K562 (cell line): Measurements from ENCODE around the gene ME3. TPM values are rescaled to one million over a fixed set of nuclear protein-coding genes. Genes with fewer than 3 reads are reported as not detected.

Source experiments
- ATAC-seq: fragments of 200-7000 bp; cut with Tn5 transposase; 3 replicates; pipeline ENCODE4 v1.9.1; 2020; ENCODE audit warnings: moderate library complexity
- BruUV-seq: library from RNA; stranded (reverse); fragments of 400-500 nt; replicated peaks from 2 replicates; lab custom pipeline; 2021; lab: Mats Ljungman, UMichigan
- CTCF ChIA-PET: fragments of 300-600 bp; formaldehyde crosslinking; extraction: SDS; loops from one replicate; lab custom pipeline; 2021; ENCODE audit warnings: low intra/inter-chr PET ratio; lab: Yijun Ruan, JAX
- POLR2A ChIA-PET: fragments of 300-600, 350-650 bp; sonication (Branson Sonifier 250); formaldehyde crosslinking; extraction: SDS; loops from one replicate; lab custom pipeline; 2021; ENCODE audit warnings: antibody characterized with exemption, inconsistent platforms; lab: Yijun Ruan, JAX
- DNase-seq, 4 experiments: peaks; one replicate each; pipeline versions ENCODE4 v3.0.0 to v3.0.0-alpha.2; 2011 to 2018; ENCODE audit warnings: low spot score in 3 of 4, mixed read lengths in 3 of 4; ENCODE audit errors: extremely low read depth in 1 of 4
- FAIRE-seq: peaks from 2 replicates; lab custom pipeline; 2011; peaks lifted over from hg19 to GRCh38; lab: Jason Lieb, UNC
- H2AFZ ChIP-seq: 2 replicates; pipeline ENCODE4 v1.6.0; 2011; ENCODE audit warnings: low read depth, low read length, control low read depth, inconsistent platforms
- H3K27ac ChIP-seq: fragments of 200-600 bp; 3 replicates; pipeline ENCODE4 v1.8.0; 2011; ENCODE audit warnings: low read depth, mild to moderate bottlenecking, control low read depth, inconsistent platforms, low read length, moderate library complexity, mixed read lengths; ENCODE audit errors: extremely low read depth
- H3K27me3 ChIP-seq, 2 experiments: fragments of 300-600 bp in 1 of 2; 2 replicates in 1 of 2; 3 replicates in 1 of 2; pipeline versions ENCODE4 v1.6.0 to v1.8.0; 2011; ENCODE audit warnings: inconsistent platforms in 2 of 2, low read length in 2 of 2, mild to moderate bottlenecking in 1 of 2, mixed read lengths in 1 of 2, moderate library complexity in 1 of 2; ENCODE audit not compliant: control insufficient read depth in 2 of 2, insufficient read depth in 2 of 2
- H3K36me3 ChIP-seq: fragments of 300-600 bp; 3 replicates; pipeline ENCODE4 v1.8.0; 2011; ENCODE audit warnings: mild to moderate bottlenecking, low read length, inconsistent platforms; ENCODE audit not compliant: control insufficient read depth, insufficient read depth
- H3K4me1 ChIP-seq, 2 experiments: fragments of 200-600 bp in 1 of 2; replicated peaks in 1 of 2; 2 replicates in 1 of 2; 3 replicates in 1 of 2; pipeline versions ENCODE4 v1.5.1 to v1.8.0; 2011; ENCODE audit warnings: inconsistent platforms in 2 of 2, low read length in 2 of 2, mild to moderate bottlenecking in 1 of 2, mixed read lengths in 1 of 2, moderate library complexity in 1 of 2; ENCODE audit not compliant: control insufficient read depth in 2 of 2, insufficient read depth in 2 of 2
- H3K4me2 ChIP-seq: 2 replicates; pipeline ENCODE4 v1.6.1; 2011; ENCODE audit warnings: low read length, control low read depth, inconsistent platforms, mixed read lengths; ENCODE audit not compliant: insufficient read depth
- H3K4me3 ChIP-seq: fragments of 200-600 bp; sonication (generic), shearing (Covaris generic); 2 replicates; pipeline ENCODE4 v1.5.1; 2016; ENCODE audit warnings: control low read depth, inconsistent platforms
- H3K79me2 ChIP-seq: fragments of 200-600 bp; 3 replicates; pipeline ENCODE4 v1.8.0; 2011; ENCODE audit warnings: low read length, inconsistent platforms; ENCODE audit not compliant: control insufficient read depth, insufficient read depth
- H3K9ac ChIP-seq, 2 experiments: 2 replicates each; pipeline versions ENCODE4 v1.6.0 to v1.6.1; 2011; ENCODE audit warnings: low read depth in 2 of 2, low read length in 2 of 2, control low read depth in 1 of 2, inconsistent platforms in 1 of 2, mild to moderate bottlenecking in 1 of 2, mixed read lengths in 1 of 2; ENCODE audit not compliant: insufficient read depth in 1 of 2
- H3K9me1 ChIP-seq: one replicate; pipeline ENCODE4 v1.6.0; 2011; ENCODE audit warnings: inconsistent platforms, mild to moderate bottlenecking, low read length, moderate library complexity; ENCODE audit not compliant: control insufficient read depth, insufficient read depth
- H3K9me3 ChIP-seq: replicated peaks from 2 replicates; pipeline ENCODE4 v1.5.1; 2011; ENCODE audit warnings: low read depth, low read length, inconsistent platforms; ENCODE audit not compliant: control insufficient read depth, insufficient read depth
- H4K20me1 ChIP-seq: replicated peaks from 2 replicates; pipeline ENCODE4 v1.6.1; 2011; ENCODE audit warnings: low read length, inconsistent platforms, mixed read lengths; ENCODE audit not compliant: control insufficient read depth, insufficient read depth
- CREB3 ChIP-seq: fragments of 450-650 bp; conservative IDR thresholded peaks from 2 replicates; pipeline ENCODE4 v1.6.1; 2016; ENCODE audit warnings: missing genetic modification characterization, low read depth, mild to moderate bottlenecking, missing compliant biosample characterization, moderate library complexity
- FOXJ2 ChIP-seq: fragments of 200-800 bp; sonication (Bioruptor generic); IDR thresholded peaks from 2 replicates; pipeline ENCODE4 v1.6.1; 2016; ENCODE audit warnings: missing genetic modification characterization, missing compliant biosample characterization
- FOXP4 ChIP-seq: sonication (generic); formaldehyde crosslinking; IDR thresholded peaks from 2 replicates; pipeline ENCODE4 v1.8.0; 2022; ENCODE audit warnings: mild to moderate bottlenecking, missing genetic modification reagents, borderline replicate concordance
- HMG20B ChIP-seq: fragments of 250-450 bp; sonication (Bioruptor Pico); IDR thresholded peaks from 2 replicates; pipeline ENCODE4 v1.5.0; 2021; ENCODE audit warnings: mild to moderate bottlenecking
- NFE2 ChIP-seq: IDR thresholded peaks from 2 replicates; pipeline ENCODE4 v1.6.1; 2014; ENCODE audit warnings: antibody characterized with exemption, low read depth
- NR0B1 ChIP-seq: fragments of 450-650 bp; IDR thresholded peaks from one replicate; pipeline ENCODE4 v1.6.1; 2018; ENCODE audit warnings: mild to moderate bottlenecking, moderate library complexity; ENCODE audit not compliant: partially characterized antibody
- NRF1 ChIP-seq, 2 experiments: fragments of 450-650 bp; IDR thresholded peaks in 1 of 2; conservative IDR thresholded peaks in 1 of 2; 2 replicates each; pipeline ENCODE4 v1.6.1; 2014; ENCODE audit warnings: mild to moderate bottlenecking in 2 of 2
- PRMT5 ChIP-seq: sonication (generic); formaldehyde crosslinking; IDR thresholded peaks from 2 replicates; pipeline ENCODE4 v1.5.0; 2020; ENCODE audit warnings: missing genetic modification reagents
- PURB ChIP-seq: sonication (generic); formaldehyde crosslinking; IDR thresholded peaks from 2 replicates; pipeline ENCODE4 v1.9.0; 2021; ENCODE audit warnings: low read depth, mild to moderate bottlenecking, missing genetic modification reagents
- RAD51 ChIP-seq: fragments of 450-650 bp; IDR thresholded peaks from 2 replicates; pipeline ENCODE4 v1.7.1; 2016; ENCODE audit warnings: low read depth, mild to moderate bottlenecking, borderline replicate concordance
- RERE ChIP-seq: sonication (generic); formaldehyde crosslinking; IDR thresholded peaks from 2 replicates; pipeline ENCODE4 v1.8.0; 2023; ENCODE audit warnings: missing genetic modification reagents, mild to moderate bottlenecking, borderline replicate concordance
- TCF3 ChIP-seq: sonication (generic); formaldehyde crosslinking; IDR thresholded peaks from 2 replicates; pipeline ENCODE4 v1.4.0; 2020; ENCODE audit warnings: mild to moderate bottlenecking, missing genetic modification reagents
- ZNF121 ChIP-seq: sonication (generic); formaldehyde crosslinking; conservative IDR thresholded peaks from 2 replicates; pipeline ENCODE4 v1.8.0; 2022; ENCODE audit warnings: missing genetic modification reagents
- WGBS: fragments of 100-300 bp; shearing (Covaris generic); methylation state at CpG from one replicate; pipeline ENCODE4 v1.1.6; 2016; ENCODE audit warnings: low coverage, mixed read lengths; ENCODE audit not compliant: insufficient coverage; ENCODE audit errors: missing lambda C conversion rate; 5-methylcytosine and 5-hydroxymethylcytosine counted together
- in situ Hi-C: fragments of 300-500 bp; cut with MboI; formaldehyde crosslinking; loops from 4 replicates; pipeline ENCODE4 v1.15.0; 2018; ENCODE audit warnings: inconsistent platforms, mixed read lengths
- intact Hi-C: fragments of 100-400 bp; cut with micrococcal nuclease; formaldehyde crosslinking; loops from 2 replicates; pipeline ENCODE4 v1.14.2; 2022
- polyA plus RNA-seq, 8 experiments: library from polyadenylated mRNA; depleted of rRNA in 4 of 8; stranded (reverse) in 5 of 8; unstranded in 3 of 8; fragments of >200 nt; fragmentation: Nextera tagmentation in 2 of 8; fragmentation: Illumina TruSeq in 1 of 8; extraction: Ambion mirVana in 2 of 8; extraction: Trizol in 1 of 8; gene quantifications; 2 replicates each; pipeline versions ENCODE4 v1.2.1 to v1.2.3, GENCODE V29; 2011 to 2014; ENCODE audit warnings: inconsistent platforms in 1 of 8, missing spikeins in 1 of 8
- total RNA-seq, 7 experiments: library from RNA; depleted of rRNA in 6 of 7; stranded (reverse); fragments of >200 nt in 6 of 7; fragmentation: Illumina TruSeq in 2 of 7; extraction: Trizol in 2 of 7; gene quantifications; 2 replicates each; pipeline versions ENCODE4 v1.2.1 to v1.2.3, GENCODE V29; 2011 to 2021; ENCODE audit warnings: low replicate concordance in 1 of 7

The ME3 gene
- total and polyA plus RNA-seq, 9 of the 15 experiments (the other 6 are each of a cell fraction or from before 2014, with no cell fraction given), result not detected

- Histone ChIP-seq H2AFZ (no peak overlapping the region), H3K79me2 (no peaks in the 10 kb centered on the region), H3K27ac (no peak overlapping the region), H3K9ac (no peak overlapping the region), H3K27me3 (0 out of 5 replicates have a peak, but pooled peaks cover 2 to 8% of the 10 kb centered on the region in 2 experiments), H3K4me1 (no peaks in the 10 kb centered on the region), H3K4me2 (no peak overlapping the region), H3K9me3 (no peaks in the 10 kb centered on the region), H4K20me1 (no peaks in the 10 kb centered on the region), H3K9me1 (no peaks in the 10 kb centered on the region), H3K36me3 (no peaks in the 10 kb centered on the region), H3K4me3 (no peak overlapping the region)
- no TSS peak for BruUV-seq
- POLR2A ChIA-PET, result no interaction called here
- intact Hi-C loops, result no loop called here
- DNase-seq, result no peak
- FAIRE-seq, result no peak
- in situ Hi-C loops, result no loop called here
- ATAC-seq, result no peak
- 3% methylated on average over 2 of the region's 2 CpGs for WGBS
- CTCF ChIA-PET, result no interaction called here
- TF ChIP-seq RAD51 (no peak), PRMT5 (CRISPR knock-in tag) (no peak), RERE (CRISPR knock-in tag) (no peak), HMG20B (CRISPR knock-in tag) (no peak), NFE2 (no peak), FOXJ2 (no peak), CREB3 (tag) (no peak), FOXP4 (no peak), NR0B1 (no peak), NRF1 (conservative IDR thresholded peaks at IDR 0.05 in 1 of 2, IDR thresholded peaks at IDR 0.05 in 1 of 2) (no peak), PURB (CRISPR knock-in tag) (no peak), ZNF121 (CRISPR knock-in tag) (no peak), TCF3 (CRISPR knock-in tag) (no peak)
These were observed 46.9 kb downstream of the ME3 start for GRCh38 chr11:86625544-86625943.
